Spleen (tissue), 7 donors: ENCODE measurements around the gene GADL1.

Experiments
- POLR2AphosphoS5 ChIP-seq, 3 donors: sonication (generic); formaldehyde crosslinking; IDR thresholded peaks; one replicate each; pipeline ENCODE4 v1.5.1; 2017; ENCODE audit warnings: antibody characterized with exemption in 3 of 3
- TF ChIP-seq, protein P1 (sequence below), 11 experiments: fragments of 200-600 bp in 7 of 11; fragments of 450-650 bp in 4 of 11; sonication (generic) in 4 of 11; IDR thresholded peaks in 8 of 11; conservative IDR thresholded peaks in 3 of 11; 1 replicate in 7 of 11; 2 replicates in 4 of 11; pipeline versions ENCODE4 v1.4.0 to v1.8.0; 2016 to 2021; ENCODE audit warnings: antibody characterized with exemption in 11 of 11, inconsistent platforms in 4 of 11, mild to moderate bottlenecking in 1 of 11
- donor health status: DM: no; HTN: no; CAD: no; lungs with moderate emphysema.
- donor health status: DM: no; HTN: no; CAD: no.
- donor health status: DM: no; HTN: no; CAD: no.

DNA sequence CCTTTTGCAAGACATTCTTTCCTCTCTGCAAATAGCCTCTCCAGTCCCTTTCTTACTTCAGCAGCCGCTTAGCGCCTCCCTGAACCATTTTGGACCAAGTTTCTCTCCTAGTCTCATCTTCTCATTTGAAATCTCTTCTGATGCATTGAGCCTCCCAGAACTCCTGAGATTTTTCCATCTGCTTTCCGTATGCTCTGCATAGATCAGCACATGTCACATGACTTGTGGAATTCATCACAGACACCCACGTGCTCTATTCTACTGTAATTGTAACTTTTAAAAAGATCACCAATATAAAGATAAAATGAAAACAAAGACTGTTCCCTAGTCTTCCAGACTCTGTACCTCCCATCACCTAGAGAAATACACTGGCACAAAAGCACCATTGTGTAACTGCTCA is 100.7 kb downstream of the GADL1 start:
- TF ChIP-seq, protein P1, sequence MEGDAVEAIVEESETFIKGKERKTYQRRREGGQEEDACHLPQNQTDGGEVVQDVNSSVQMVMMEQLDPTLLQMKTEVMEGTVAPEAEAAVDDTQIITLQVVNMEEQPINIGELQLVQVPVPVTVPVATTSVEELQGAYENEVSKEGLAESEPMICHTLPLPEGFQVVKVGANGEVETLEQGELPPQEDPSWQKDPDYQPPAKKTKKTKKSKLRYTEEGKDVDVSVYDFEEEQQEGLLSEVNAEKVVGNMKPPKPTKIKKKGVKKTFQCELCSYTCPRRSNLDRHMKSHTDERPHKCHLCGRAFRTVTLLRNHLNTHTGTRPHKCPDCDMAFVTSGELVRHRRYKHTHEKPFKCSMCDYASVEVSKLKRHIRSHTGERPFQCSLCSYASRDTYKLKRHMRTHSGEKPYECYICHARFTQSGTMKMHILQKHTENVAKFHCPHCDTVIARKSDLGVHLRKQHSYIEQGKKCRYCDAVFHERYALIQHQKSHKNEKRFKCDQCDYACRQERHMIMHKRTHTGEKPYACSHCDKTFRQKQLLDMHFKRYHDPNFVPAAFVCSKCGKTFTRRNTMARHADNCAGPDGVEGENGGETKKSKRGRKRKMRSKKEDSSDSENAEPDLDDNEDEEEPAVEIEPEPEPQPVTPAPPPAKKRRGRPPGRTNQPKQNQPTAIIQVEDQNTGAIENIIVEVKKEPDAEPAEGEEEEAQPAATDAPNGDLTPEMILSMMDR (IDR thresholded peaks at IDR 0.05 in 8 of 11, conservative IDR thresholded peaks at IDR 0.05 in 3 of 11) = no peak
- TF ChIP-seq POLR2AphosphoS5 (IDR thresholded peaks at IDR 0.05) = no peak
